Common myeloid progenitor, CD34-positive (primary cell): ENCODE measurements around the gene ANKRD63.

ENCODE experiments used
- CTCF ChIA-PET: fragments of 350-600 bp; sonication (Branson Sonifier 250); formaldehyde crosslinking; loops from one replicate; lab custom pipeline; 2021; ENCODE audit warnings: antibody characterized with exemption; lab: Charles Lee
- POLR2A ChIA-PET: fragments of 350-600 bp; sonication (Branson Sonifier 250); formaldehyde crosslinking; loops from one replicate; lab custom pipeline; 2021; ENCODE audit warnings: antibody characterized with exemption; lab: Charles Lee
- DNase-seq, 3 donors: peaks; one replicate each; pipeline versions ENCODE4 v3.0.0 to v3.0.0-alpha.2; 2013
- H3K27ac ChIP-seq, 2 experiments: 1 replicate in 1 of 2; 2 replicates in 1 of 2; pipeline ENCODE4 v1.7.0; 2013; ENCODE audit warnings: inconsistent platforms in 2 of 2, low read length in 2 of 2, mild to moderate bottlenecking in 2 of 2, low read depth in 1 of 2, moderate library complexity in 1 of 2; ENCODE audit not compliant: severe bottlenecking in 2 of 2, insufficient read depth in 1 of 2, poor library complexity in 1 of 2
- H3K27me3 ChIP-seq, 5 experiments: replicated peaks in 2 of 5; 1 replicate in 3 of 5; 2 replicates in 2 of 5; pipeline versions ENCODE4 v1.6.1 to v1.7.0; 2013; ENCODE audit warnings: low read length in 4 of 5, mild to moderate bottlenecking in 2 of 5, moderate library complexity in 2 of 5, inconsistent platforms in 1 of 5; ENCODE audit not compliant: insufficient read depth in 5 of 5, control insufficient read depth in 4 of 5
- H3K36me3 ChIP-seq, 4 experiments: 1 replicate in 2 of 4; 2 replicates in 2 of 4; pipeline versions ENCODE4 v1.6.1 to v1.7.0; 2013; ENCODE audit warnings: low read length in 3 of 4, control low read depth in 1 of 4, mild to moderate bottlenecking in 1 of 4; ENCODE audit not compliant: control insufficient read depth in 4 of 4, insufficient read depth in 4 of 4
- H3K4me1 ChIP-seq, 4 experiments: 1 replicate in 3 of 4; 2 replicates in 1 of 4; pipeline versions ENCODE4 v1.6.1 to v1.7.1; 2013; ENCODE audit warnings: low read length in 3 of 4, mild to moderate bottlenecking in 3 of 4, control low read depth in 1 of 4, inconsistent platforms in 1 of 4, moderate library complexity in 1 of 4; ENCODE audit not compliant: control insufficient read depth in 4 of 4, insufficient read depth in 4 of 4; ENCODE audit errors: control extremely low read depth in 1 of 4
- H3K4me3 ChIP-seq, 7 experiments: 1 replicate in 4 of 7; 2 replicates in 3 of 7; pipeline versions ENCODE4 v1.5.1 to v1.7.0; 2013; ENCODE audit warnings: mild to moderate bottlenecking in 7 of 7, low read length in 6 of 7, moderate library complexity in 6 of 7, inconsistent platforms in 2 of 7, low read depth in 2 of 7, control low read depth in 1 of 7; ENCODE audit not compliant: insufficient read depth in 4 of 7, control insufficient read depth in 1 of 7; ENCODE audit errors: extremely low read depth in 1 of 7
- H3K9me3 ChIP-seq, 5 experiments: 1 replicate in 4 of 5; 2 replicates in 1 of 5; pipeline versions ENCODE4 v1.6.1 to v1.7.1; 2013; ENCODE audit warnings: low read length in 4 of 5, mild to moderate bottlenecking in 2 of 5, inconsistent platforms in 1 of 5, low read depth in 1 of 5, moderate library complexity in 1 of 5; ENCODE audit not compliant: control insufficient read depth in 4 of 5, insufficient read depth in 2 of 5; ENCODE audit errors: control extremely low read depth in 1 of 5
- WGBS: methylation state at CpG from one replicate; pipeline ENCODE4 v1.1.5; 2013; ENCODE audit not compliant: insufficient coverage; 5-methylcytosine and 5-hydroxymethylcytosine counted together

ANKRD63 gene

DNA sequence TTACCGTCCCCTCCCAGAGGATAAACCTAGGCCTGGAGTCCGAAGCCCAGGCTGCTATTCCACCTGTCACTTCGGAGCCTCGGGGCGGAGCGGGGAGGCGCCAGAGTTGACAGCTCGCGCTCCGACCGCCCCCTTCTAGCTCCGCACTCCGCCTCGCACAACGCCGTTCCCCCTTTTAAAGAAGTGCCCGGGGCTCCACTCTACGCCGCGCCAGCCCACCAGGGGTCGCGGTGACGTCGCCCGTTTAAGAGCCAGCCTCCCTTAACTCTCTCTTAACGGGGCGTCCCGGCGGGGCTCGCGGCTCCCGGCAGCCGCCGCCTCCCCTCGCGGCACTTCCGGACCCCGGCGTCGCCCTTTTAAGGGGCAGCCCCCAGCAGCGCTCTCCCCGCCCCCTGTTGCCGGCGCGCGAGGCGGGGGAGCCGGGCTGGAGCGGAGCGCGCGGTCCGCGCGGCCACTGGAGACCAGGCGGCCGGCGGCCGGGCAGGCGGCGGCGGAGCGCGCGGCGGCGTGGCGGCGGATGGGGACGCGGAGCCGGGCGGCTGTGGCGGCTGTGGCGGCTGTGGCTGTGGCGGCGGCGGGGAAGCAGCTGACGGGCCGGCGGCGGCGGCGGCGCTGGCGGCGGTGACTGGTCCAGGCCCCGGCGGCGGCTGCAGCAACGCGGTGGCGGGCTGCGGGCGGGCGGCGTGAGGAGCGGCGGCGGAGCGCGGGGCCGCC is 40.5 kb upstream of the ANKRD63 start, which contains the start of gene INAFM2:
Gene INAFM2 (plus strand): TSS at position 454 of the 714 bp plus-strand sequence. CDS start 364 bp downstream, outside the sequence.
- H3K4me3 ChIP-seq = peak within 1 kb of the TSS; percentile 41 to 84 (median 81)
- peaks cover 32 to 64% (median 59%) of the 10 kb centered on the region in 4 experiments for H3K4me1 ChIP-seq
- POLR2A ChIA-PET = interaction anchor here (0.6 to 2.9 kb wide), 7 partner anchors 9 to 40 kb away, joined by 3 to 27 read pairs (median 4); no protein-coding TSS in a partner anchor
- DNase-seq = peak; percentile 96 to 98 (median 98)
- CTCF ChIA-PET = interaction anchor here (0.9 to 24.3 kb wide), 10 partner anchors 12 to 100 kb away, joined by 3 to 1099 read pairs (median 8); partner anchors contain the start of genes ANKRD63, CCDC9B, IVD and PLCB2
- peaks cover 0 to 20% (median 2%) of the 10 kb centered on the region in 4 experiments for H3K36me3 ChIP-seq
- 0% methylated on average over 55 of the region's 103 CpGs for WGBS
- no peaks in the 10 kb centered on the region for H3K27me3 ChIP-seq
- H3K9me3 ChIP-seq = no peaks in the 10 kb centered on the region
- peak within 1 kb of the TSS in 1 of 2 experiments; percentile 59 for H3K27ac ChIP-seq

DNA sequence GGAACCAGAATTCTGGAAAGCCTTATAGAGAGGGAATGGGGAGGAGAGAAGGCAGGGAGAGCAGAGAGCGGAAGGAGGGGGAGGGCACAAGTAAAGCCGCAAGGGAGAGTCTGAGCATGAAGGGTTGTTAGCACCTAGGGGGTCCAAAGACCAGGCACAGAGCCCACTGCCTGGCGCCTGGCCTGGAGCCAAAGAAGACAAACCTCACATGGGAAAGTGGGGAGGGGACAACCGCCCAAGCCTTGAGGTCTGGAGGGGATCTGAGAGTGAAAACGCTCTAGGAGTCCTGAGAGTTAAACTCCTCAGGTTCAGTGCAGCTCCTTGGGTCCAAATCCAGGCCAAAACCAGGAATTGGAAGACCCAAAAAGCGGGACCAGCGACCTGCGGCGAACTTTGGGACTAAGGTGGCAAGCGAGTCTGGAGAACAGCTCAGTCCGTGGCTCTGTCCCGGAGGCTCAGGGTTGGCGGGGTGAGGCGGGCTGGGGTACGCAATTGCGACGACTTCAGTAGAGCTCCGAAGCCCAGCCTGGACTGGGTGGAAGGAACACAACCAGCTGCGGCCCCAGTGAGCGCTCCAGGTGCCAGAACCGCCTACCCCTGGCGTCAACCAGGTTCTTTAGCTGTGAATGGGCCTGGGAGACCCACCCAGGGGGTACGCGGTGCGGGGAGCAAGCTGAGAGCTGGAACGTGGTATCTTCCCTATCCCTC is 39.8 kb upstream of the ANKRD63 start:
- no peak overlapping the region for H3K27ac ChIP-seq
- 75% methylated on average over 21 of the region's 26 CpGs for WGBS
- H3K4me3 ChIP-seq = peak overlapping the region in 4 of 7 experiments; percentile 26 to 84 (median 81)
- DNase-seq = peak in 1 of 3 donors; percentile 26
- ChIA-PET CTCF (interaction anchor here (0.8 to 24.3 kb wide), 11 partner anchors 12 to 103 kb away, joined by 3 to 1099 read pairs (median 6); partner anchors contain the start of genes ANKRD63, CCDC9B, IVD and PLCB2), POLR2A (interaction anchor here (0.6 to 2.9 kb wide), 7 partner anchors 8 to 40 kb away, joined by 3 to 27 read pairs (median 4); no protein-coding TSS in a partner anchor)
- H3K27me3 ChIP-seq = no peaks in the 10 kb centered on the region
- H3K36me3 ChIP-seq = peaks cover 0 to 20% (median under 1%) of the 10 kb centered on the region in 4 experiments
- peaks cover 25 to 57% (median 52%) of the 10 kb centered on the region in 4 experiments for H3K4me1 ChIP-seq
- H3K9me3 ChIP-seq = no peaks in the 10 kb centered on the region

DNA sequence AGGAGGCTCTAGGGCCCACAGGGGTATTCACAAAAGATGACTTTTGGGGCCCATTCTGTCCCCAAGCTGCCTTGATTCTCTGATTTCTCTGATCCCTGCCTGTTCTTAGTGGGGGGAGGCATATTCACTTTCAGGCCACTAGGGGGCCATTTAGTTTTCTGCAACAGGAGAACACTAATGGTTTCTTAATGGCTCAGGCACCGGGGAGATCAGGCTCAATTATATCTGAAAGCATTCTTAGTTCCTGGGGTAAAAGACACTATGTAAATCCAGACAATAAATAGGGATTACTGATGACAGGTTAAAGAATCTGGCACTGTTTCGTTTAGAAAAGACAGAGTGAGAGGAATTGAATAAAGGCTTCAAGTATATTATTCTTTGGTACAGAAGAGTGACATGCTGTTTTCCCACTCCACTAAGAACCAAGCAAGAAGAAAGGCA is 38.1 kb upstream of the ANKRD63 start:
- Histone ChIP-seq H3K27me3 (no peaks in the 10 kb centered on the region), H3K36me3 (peaks cover 0 to 8% (median 0%) of the 10 kb centered on the region in 4 experiments), H3K4me1 (peaks cover 18 to 39% (median 35%) of the 10 kb centered on the region in 4 experiments), H3K4me3 (no peak overlapping the region), H3K27ac (no peak overlapping the region), H3K9me3 (no peaks in the 10 kb centered on the region)
- DNase-seq = peak; percentile 70 to 82 (median 78)
- ChIA-PET CTCF (interaction anchor here (0.8 to 24.3 kb wide), 11 partner anchors 10 to 104 kb away, joined by 3 to 1099 read pairs (median 6); partner anchors contain the start of genes ANKRD63, CCDC9B and PLCB2), POLR2A (interaction anchor here (0.7 to 1.3 kb wide), 2 partner anchors 13 to 16 kb away, joined by 4 read pairs; no protein-coding TSS in a partner anchor)
- 0% methylated on average over 1 of the region's 2 CpGs for WGBS

DNA sequence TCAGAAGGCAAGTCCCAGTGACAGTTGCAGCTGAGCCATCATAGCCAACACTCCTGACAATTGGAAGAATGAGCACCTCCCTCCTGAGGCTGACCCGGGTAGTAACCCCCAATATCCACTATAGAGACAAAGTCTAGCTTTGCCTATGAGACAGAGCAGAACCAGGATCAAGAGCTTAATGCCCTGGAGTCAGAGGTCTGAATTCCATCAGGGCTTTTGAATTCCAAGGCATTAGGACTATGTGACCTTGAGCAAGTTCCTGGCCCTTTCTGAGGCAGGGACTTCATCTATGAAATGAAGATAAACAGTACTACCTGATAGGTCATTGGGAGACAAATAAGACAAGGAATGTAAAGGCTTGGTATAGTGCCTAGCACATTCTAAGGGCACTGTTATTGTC is 37.5 kb upstream of the ANKRD63 start:
- 100% methylated on average over 1 of the region's 1 CpG for WGBS
- POLR2A ChIA-PET = interaction anchor here (0.7 to 1.3 kb wide), 2 partner anchors 14 to 17 kb away, joined by 4 read pairs; no protein-coding TSS in a partner anchor
- Histone ChIP-seq H3K9me3 (no peaks in the 10 kb centered on the region), H3K27ac (no peak overlapping the region), H3K4me1 (peaks cover 13 to 34% (median 30%) of the 10 kb centered on the region in 4 experiments), H3K36me3 (peaks cover 0 to 3% (median 0%) of the 10 kb centered on the region in 4 experiments), H3K4me3 (no peak overlapping the region), H3K27me3 (no peaks in the 10 kb centered on the region)
- CTCF ChIA-PET = interaction anchor here (0.7 to 24.3 kb wide), 13 partner anchors 9 to 103 kb away, joined by 3 to 1099 read pairs (median 4); partner anchors contain the start of genes ANKRD63, CCDC9B and PLCB2
- no peak for DNase-seq

DNA sequence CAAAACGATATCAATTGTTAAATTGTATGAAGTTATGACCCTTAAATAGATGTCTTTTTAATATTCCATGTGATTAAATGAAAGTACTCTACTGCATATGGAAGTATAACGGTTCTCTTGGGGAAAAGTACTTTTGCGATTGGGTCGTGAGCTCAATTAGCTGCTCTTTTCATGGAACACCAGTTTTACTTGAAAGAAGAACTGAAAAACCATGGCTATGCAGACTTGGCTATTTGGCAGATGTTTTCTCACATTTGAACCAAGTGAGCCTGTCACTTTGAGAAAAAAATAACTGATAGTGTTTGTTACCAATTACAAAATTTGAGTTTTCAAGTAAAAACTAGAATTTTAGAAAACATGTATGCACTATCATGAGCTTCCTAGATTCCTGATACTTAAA is 34.7 kb upstream of the ANKRD63 start:
- no peak overlapping the region for H3K27ac ChIP-seq
- H3K9me3 ChIP-seq = no peaks in the 10 kb centered on the region
- no peak for DNase-seq
- H3K4me1 ChIP-seq = peaks cover 12 to 42% (median 36%) of the 10 kb centered on the region in 4 experiments
- 100% methylated on average over 3 of the region's 4 CpGs for WGBS
- no peaks in the 10 kb centered on the region for H3K36me3 ChIP-seq
- ChIA-PET CTCF (interaction anchor here (0.5 to 24.3 kb wide), 8 partner anchors 7 to 100 kb away, joined by 3 to 1099 read pairs (median 82); partner anchors contain the start of genes ANKRD63, CCDC9B and PLCB2), POLR2A (interaction anchor here (1.2 kb wide), 1 partner anchor 19 kb away, joined by 3 read pairs; no protein-coding TSS in a partner anchor)
- H3K27me3 ChIP-seq = no peaks in the 10 kb centered on the region
- no peak overlapping the region for H3K4me3 ChIP-seq

DNA sequence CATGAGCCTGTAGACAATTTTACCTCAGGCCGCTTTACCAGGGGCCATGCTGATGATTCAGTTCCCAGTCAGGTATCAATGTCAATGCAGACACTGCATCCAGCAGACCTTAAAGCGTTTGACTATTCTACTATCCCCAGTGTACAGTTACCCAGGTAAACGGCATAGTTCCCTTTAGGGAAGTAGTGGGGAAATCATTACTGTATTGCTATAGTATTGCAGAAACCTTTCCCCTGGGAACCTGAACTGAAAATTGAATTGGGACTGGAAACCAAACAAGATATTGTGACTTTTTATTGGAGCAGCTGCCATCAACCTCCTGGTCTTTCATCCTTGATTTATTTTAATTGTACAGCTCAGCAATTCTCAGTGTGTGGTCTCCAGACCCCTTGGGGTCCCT is 34.1 kb upstream of the ANKRD63 start:
- Histone ChIP-seq H3K4me1 (peaks cover 12 to 35% (median 30%) of the 10 kb centered on the region in 4 experiments), H3K27me3 (no peaks in the 10 kb centered on the region), H3K36me3 (no peaks in the 10 kb centered on the region), H3K4me3 (no peak overlapping the region), H3K9me3 (no peaks in the 10 kb centered on the region), H3K27ac (no peak overlapping the region)
- POLR2A ChIA-PET = interaction anchor here (1.2 kb wide), 1 partner anchor 20 kb away, joined by 3 read pairs; no protein-coding TSS in a partner anchor
- 100% methylated on average over 1 of the region's 3 CpGs for WGBS
- no peak for DNase-seq
- CTCF ChIA-PET = interaction anchor here (0.5 to 24.3 kb wide), 8 partner anchors 6 to 100 kb away, joined by 3 to 1099 read pairs (median 82); partner anchors contain the start of genes ANKRD63, CCDC9B and PLCB2
